Right cardiac atrium (tissue), 5 donors: ENCODE measurements around the gene LMO3. TPM values are rescaled to one million over a fixed set of nuclear protein-coding genes. Genes with fewer than 3 reads are reported as not detected.
A peak's percentile ranks its signal among the peaks of the same experiment; 100 is the strongest.

Experiments
- ATAC-seq, 2 donors: fragments of 200-7000 bp; cut with Tn5 transposase; one replicate each; pipeline versions ENCODE4 v1.8.0 to v1.9.1; 2020; ENCODE audit warnings: moderate library complexity in 2 of 2, mild to moderate bottlenecking in 1 of 2
- DNase-seq, 3 donors: peaks; one replicate each; pipeline ENCODE4 v3.0.0-alpha.2; 2020
- H3K27ac ChIP-seq: one replicate; pipeline ENCODE4 v1.5.1; 2013; ENCODE audit warnings: mild to moderate bottlenecking, low read length, control low read depth, moderate library complexity
- H3K27me3 ChIP-seq: one replicate; pipeline ENCODE4 v1.6.1; 2013; ENCODE audit not compliant: control insufficient read depth, insufficient read depth
- H3K4me1 ChIP-seq: one replicate; pipeline ENCODE4 v1.6.1; 2013; ENCODE audit warnings: low read length; ENCODE audit not compliant: control insufficient read depth, insufficient read depth
- H3K4me3 ChIP-seq: one replicate; pipeline ENCODE4 v1.5.1; 2013; ENCODE audit warnings: low read length, control low read depth
- H3K9me3 ChIP-seq: one replicate; pipeline ENCODE4 v1.6.1; 2013; ENCODE audit warnings: low read length; ENCODE audit not compliant: control insufficient read depth
- WGBS: extraction: QIAGEN DNeasy Blood & Tissue Kit; methylation state at CpG from one replicate; pipeline ENCODE4 v1.1.7; 2013; 5-methylcytosine and 5-hydroxymethylcytosine counted together
- intact Hi-C, 4 donors: fragments of 100-400 bp; cut with DNase I; formaldehyde crosslinking; loops; one replicate each; pipeline versions ENCODE4 v1.11.0 to v1.14.0; 2022 to 2023
- polyA plus RNA-seq: library from polyadenylated mRNA; stranded (reverse); fragments of 200-250 nt; gene quantifications from one replicate; pipeline ENCODE4 v1.2.3, GENCODE V29; 2013
- total RNA-seq, 4 donors: library from RNA; stranded (reverse); fragmentation: NEBNext Ultra II Directional; extraction: Animal tissue kit (Norgen Biotek cat#: 25700); gene quantifications; one replicate each; pipeline ENCODE4 v1.2.1, GENCODE V29; 2021
- donor health status: healthy with polysubstance abuse.
- donor health status: DM: no; HTN: yes; CAD: no.
- donor health status: DM: no; HTN: no; CAD: no.
- donor health status: DM: no; HTN: yes; CAD: no; lungs with severe emphysema.
- donor health status: DM: yes; HTN: yes; CAD: no.

LMO3 gene
- total and polyA plus RNA-seq, 5 donors, result 4.3 to 13.0 (median 5.4) TPM

DNA sequence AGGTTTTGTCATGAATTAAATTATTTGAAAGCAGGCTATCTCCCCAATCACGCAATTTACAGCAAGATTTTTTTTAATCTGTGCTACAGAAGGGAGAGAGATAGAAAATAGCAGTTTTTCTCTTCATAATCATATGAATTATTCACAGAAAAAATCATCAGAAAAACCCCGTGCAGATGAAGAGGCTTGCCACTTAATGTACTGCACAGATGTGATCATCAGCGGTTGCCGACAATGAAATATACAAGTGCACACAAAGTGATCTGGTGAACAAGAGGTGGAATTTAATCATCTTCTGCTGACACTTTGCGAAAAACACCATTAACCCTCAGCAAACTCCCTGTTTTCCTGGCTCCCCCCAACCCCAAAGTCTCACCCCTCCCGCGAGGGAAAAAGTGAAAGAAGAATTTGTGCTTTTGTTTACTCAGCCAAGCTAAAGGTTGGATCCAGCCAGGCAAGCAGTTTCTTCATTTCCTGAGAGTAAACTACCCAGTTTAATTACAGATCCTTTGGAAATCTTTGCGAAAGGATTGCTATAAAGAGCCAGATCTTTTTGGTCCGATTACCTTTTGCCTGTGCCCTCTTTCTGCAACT is 3.1 kb upstream of the LMO3 start:
- WGBS, result 24% methylated on average over 9 of the region's 9 CpGs
- intact Hi-C loops, result no loop called here
- no peak overlapping the region for H3K27ac ChIP-seq
- DNase-seq, result no peak
- no peaks in the 10 kb centered on the region for H3K4me1 ChIP-seq
- no peaks in the 10 kb centered on the region for H3K27me3 ChIP-seq
- no peak for ATAC-seq
- H3K9me3 ChIP-seq, result no peaks in the 10 kb centered on the region
- peak overlapping the region; percentile 13 for H3K4me3 ChIP-seq

GRCh38 chr12:16607906-16608775 is 2.2 kb upstream of the LMO3 start:
- WGBS, result 59% methylated on average over 11 of the region's 11 CpGs
- no peaks in the 10 kb centered on the region for H3K27me3 ChIP-seq

GRCh38 chr12:16606991-16607390 is 1.0 kb upstream of the LMO3 start:
- H3K4me1 ChIP-seq, result no peaks in the 10 kb centered on the region
- ATAC-seq (peak in 1 of 2 donors; percentile 7), DNase-seq (peak in 2 of 3 donors; percentile 54 to 67)
- WGBS, result 48% methylated on average over 6 of the region's 6 CpGs
- peak overlapping the region; percentile 82 for H3K4me3 ChIP-seq
- H3K27me3 ChIP-seq, result no peaks in the 10 kb centered on the region
- H3K27ac ChIP-seq, result peak overlapping the region; percentile 81
- H3K9me3 ChIP-seq, result no peaks in the 10 kb centered on the region
- intact Hi-C loops, result no loop called here

More at GRCh38 chr12:16607906-16608775, 2.2 kb upstream of the LMO3 start:
- Histone ChIP-seq H3K4me3 (no peak overlapping the region), H3K27ac (no peak overlapping the region), H3K4me1 (no peaks in the 10 kb centered on the region), H3K9me3 (no peaks in the 10 kb centered on the region)
- intact Hi-C loops, result no loop called here
- ATAC-seq (peak; percentile 36 to 43), DNase-seq (no peak)

GRCh38 chr12:16606201-16606849 is 363 bp upstream of the LMO3 start:
- ATAC-seq (peak; percentile 54 to 57), DNase-seq (peak; percentile 32 to 78 (median 61))
- Histone ChIP-seq H3K4me1 (no peaks in the 10 kb centered on the region), H3K9me3 (no peaks in the 10 kb centered on the region), H3K4me3 (peak overlapping the region; percentile 82), H3K27ac (peak overlapping the region; percentile 81), H3K27me3 (no peaks in the 10 kb centered on the region)
- WGBS, result under 1% methylated on average over 26 of the region's 26 CpGs
- intact Hi-C loops, result no loop called here

GRCh38 chr12:16605642-16606116 is 283 bp downstream of the LMO3 start:
- Histone ChIP-seq H3K4me3 (peak overlapping the region; percentile 82), H3K27me3 (no peaks in the 10 kb centered on the region), H3K9me3 (no peaks in the 10 kb centered on the region), H3K4me1 (no peaks in the 10 kb centered on the region), H3K27ac (peak overlapping the region; percentile 81)
- intact Hi-C loops, result no loop called here
- ATAC-seq (peak; percentile 37 to 49), DNase-seq (peak; percentile 15 to 66 (median 55))
- 2% methylated on average over 23 of the region's 23 CpGs for WGBS

DNA sequence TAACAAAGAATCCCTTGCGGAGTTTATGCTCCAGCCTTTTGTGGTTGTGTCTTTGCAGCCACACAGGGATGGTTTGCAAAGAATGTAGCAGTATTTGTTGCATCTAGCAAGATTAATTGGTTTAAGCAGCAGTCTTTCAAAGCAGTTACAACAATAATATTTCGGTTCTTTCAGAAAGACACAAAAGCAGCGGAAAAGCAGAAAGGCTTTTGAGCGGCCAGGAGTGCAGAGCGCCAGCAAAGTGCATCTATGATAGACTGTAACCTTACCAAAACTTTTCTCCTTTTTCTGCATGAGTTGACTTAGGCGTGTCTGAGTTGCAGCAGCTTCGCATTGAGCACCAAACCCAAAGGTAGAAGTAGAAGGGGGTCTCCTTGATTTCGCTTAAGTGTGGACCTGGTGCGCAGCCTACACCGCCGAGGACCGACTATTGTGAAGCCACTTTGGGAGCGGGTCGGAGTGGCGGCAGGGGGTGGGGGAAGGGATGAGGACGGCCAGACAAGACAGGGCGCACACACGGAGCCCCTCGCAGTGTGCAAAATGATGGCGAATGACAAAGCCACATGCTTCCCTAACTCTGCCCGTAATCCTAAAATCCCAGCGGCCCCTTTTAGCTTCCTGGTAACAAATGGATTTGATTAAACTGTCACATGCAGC is 1.2 kb downstream of the LMO3 start:
- Histone ChIP-seq H3K4me1 (no peaks in the 10 kb centered on the region), H3K27ac (peak overlapping the region; percentile 66), H3K27me3 (no peaks in the 10 kb centered on the region), H3K4me3 (peak overlapping the region; percentile 82), H3K9me3 (no peaks in the 10 kb centered on the region)
- peak; percentile 18 to 59 (median 48) for DNase-seq
- intact Hi-C loops, result no loop called here
- 12% methylated on average over 22 of the region's 22 CpGs for WGBS
- ATAC-seq, result peak; percentile 34 to 35

- 73% methylated on average over 3 of the region's 3 CpGs for WGBS
- Histone ChIP-seq H3K4me1 (no peaks in the 10 kb centered on the region), H3K27me3 (no peaks in the 10 kb centered on the region), H3K27ac (no peak overlapping the region), H3K9me3 (no peaks in the 10 kb centered on the region), H3K4me3 (peak overlapping the region; percentile 82)
- ATAC-seq, result no peak
- no peak for DNase-seq
- intact Hi-C loops, result no loop called here
These were observed 1.9 kb downstream of the LMO3 start for GRCh38 chr12:16603916-16604575.

DNA sequence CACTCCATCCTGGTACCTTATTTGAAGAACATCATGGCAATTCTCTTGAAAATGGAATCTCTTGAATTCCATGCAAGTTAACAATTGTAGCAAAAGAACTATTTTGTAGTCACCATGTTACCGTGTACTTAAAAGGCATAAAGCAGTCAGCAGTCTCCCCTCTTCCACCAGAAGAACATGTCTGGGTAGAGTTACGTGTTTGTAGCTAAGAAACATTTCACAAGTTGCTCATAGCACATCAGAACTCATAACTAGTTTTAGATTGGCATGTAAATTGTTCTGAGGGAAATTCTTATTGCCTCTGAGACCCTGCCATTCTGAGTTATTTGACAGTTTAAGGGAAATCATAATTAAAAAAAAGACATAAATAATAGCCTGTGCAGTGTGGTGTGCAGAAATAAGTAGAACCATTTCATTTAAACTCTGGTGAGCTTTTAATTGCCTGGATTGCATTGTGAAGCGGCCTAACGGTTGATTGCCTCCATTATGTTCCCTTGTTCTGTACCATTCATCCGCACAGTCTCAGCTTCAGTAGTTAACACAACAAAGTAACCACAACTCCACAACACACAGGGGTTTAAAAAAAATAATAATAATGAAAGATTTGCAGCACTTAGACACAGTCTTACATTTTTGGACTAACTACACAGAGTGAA is 2.6 kb downstream of the LMO3 start:
- intact Hi-C loops, result no loop called here
- no peaks in the 10 kb centered on the region for H3K9me3 ChIP-seq
- ATAC-seq, result no peak
- H3K4me3 ChIP-seq, result peak overlapping the region; percentile 16
- no peaks in the 10 kb centered on the region for H3K27me3 ChIP-seq
- no peaks in the 10 kb centered on the region for H3K4me1 ChIP-seq
- DNase-seq, result no peak
- 90% methylated on average over 5 of the region's 5 CpGs for WGBS
- no peak overlapping the region for H3K27ac ChIP-seq

GRCh38 chr12:16602412-16602811 is 3.5 kb downstream of the LMO3 start:
- 76% methylated on average over 2 of the region's 2 CpGs for WGBS
- no peaks in the 10 kb centered on the region for H3K4me1 ChIP-seq
- intact Hi-C loops, result no loop called here

DNA sequence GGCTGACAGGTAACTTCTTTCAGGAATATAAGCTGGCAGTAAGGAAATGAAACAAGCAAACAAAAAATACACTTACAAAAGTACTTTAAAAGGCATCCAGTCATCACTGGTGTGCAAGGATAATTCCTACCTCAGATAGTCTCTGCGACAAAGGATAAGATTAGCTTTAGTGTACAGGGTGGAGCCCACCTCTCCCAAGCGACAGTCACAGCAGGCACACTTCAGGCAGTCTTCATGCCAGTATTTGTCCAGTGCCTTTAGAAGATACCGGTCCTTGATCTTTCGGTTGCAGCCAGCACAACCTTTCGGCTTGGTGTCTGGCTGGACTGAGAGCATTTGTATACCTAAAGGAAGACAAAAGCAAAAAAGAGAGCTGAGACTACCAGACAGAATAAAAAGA is 5.4 kb downstream of the LMO3 start:
- intact Hi-C loops, result no loop called here
- Histone ChIP-seq H3K27me3 (no peaks in the 10 kb centered on the region), H3K27ac (no peak overlapping the region), H3K4me1 (no peaks in the 10 kb centered on the region), H3K9me3 (no peaks in the 10 kb centered on the region), H3K4me3 (no peak overlapping the region)
- 80% methylated on average over 5 of the region's 5 CpGs for WGBS
- DNase-seq (no peak), ATAC-seq (no peak)

More at GRCh38 chr12:16602412-16602811, 3.5 kb downstream of the LMO3 start:
- H3K4me3 ChIP-seq, result no peak overlapping the region
- no peaks in the 10 kb centered on the region for H3K9me3 ChIP-seq
- no peak for DNase-seq
- no peak for ATAC-seq
- H3K27me3 ChIP-seq, result no peaks in the 10 kb centered on the region
- no peak overlapping the region for H3K27ac ChIP-seq
